Suprapubic skin (tissue), 4 donors: ENCODE data around the gene MRPL53.

Experiments
- EP300 ChIP-seq: sonication (generic); formaldehyde crosslinking; IDR thresholded peaks from one replicate; pipeline ENCODE4 v1.6.1; 2017; ENCODE audit warnings: antibody characterized with exemption
- POLR2A ChIP-seq, 2 donors: fragments of 450-650 bp; IDR thresholded peaks; one replicate each; pipeline ENCODE4 v1.6.1; 2017; ENCODE audit warnings: antibody characterized with exemption in 2 of 2, mild to moderate bottlenecking in 2 of 2, moderate library complexity in 2 of 2
- POLR2AphosphoS5 ChIP-seq, 3 donors: sonication (generic); formaldehyde crosslinking; IDR thresholded peaks; one replicate each; pipeline ENCODE4 v1.6.1; 2017; ENCODE audit warnings: antibody characterized with exemption in 3 of 3
- TF ChIP-seq, protein P1 (sequence below), 2 donors: fragments of 200-600 bp in 1 of 2; fragments of 450-650 bp in 1 of 2; sonication (generic) in 1 of 2; IDR thresholded peaks; one replicate each; pipeline ENCODE4 v1.5.1; 2016 to 2019; ENCODE audit warnings: antibody characterized with exemption in 2 of 2, mild to moderate bottlenecking in 1 of 2, moderate library complexity in 1 of 2

DNA sequence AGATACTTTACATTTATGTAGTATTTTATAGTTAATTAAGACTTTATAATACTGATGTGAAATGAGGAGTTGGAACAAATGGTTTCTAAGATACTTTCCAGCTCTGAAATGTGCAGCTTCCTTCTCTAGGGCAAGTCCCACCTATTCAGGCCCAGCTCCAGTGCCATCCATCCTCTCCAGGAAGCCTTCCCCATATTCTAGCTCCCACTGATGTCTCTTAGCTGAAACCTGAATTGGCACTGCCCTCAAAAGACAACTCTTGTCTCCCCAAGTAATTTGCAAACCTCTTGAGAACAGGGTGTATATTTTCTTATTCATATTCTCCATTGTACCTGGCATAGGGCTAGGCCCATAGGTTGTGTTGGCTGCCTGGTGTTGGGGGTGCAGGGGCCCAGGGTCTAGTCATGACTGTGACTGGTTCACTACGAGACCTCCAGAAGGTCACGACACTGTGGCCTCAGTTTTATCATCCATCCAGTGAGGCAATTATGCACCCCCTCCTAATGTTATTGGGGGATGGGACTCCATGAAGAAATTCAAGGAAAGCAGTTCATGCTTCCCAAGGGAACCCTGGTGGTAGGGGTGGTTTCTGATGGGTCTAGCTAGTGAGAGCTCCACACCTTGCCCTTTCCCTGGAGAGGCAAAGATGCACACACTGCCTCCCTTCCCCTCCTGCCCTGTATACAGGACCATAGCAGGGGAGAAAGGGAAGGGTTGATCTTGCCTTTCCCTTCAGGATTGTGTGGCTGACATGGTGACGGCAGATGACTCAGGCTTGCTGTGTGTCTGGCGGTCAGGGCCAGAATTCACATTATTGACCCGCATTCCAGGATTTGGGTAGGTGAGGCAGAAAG lies 48.1 kb downstream of the MRPL53 start:
- TF ChIP-seq, protein P1, sequence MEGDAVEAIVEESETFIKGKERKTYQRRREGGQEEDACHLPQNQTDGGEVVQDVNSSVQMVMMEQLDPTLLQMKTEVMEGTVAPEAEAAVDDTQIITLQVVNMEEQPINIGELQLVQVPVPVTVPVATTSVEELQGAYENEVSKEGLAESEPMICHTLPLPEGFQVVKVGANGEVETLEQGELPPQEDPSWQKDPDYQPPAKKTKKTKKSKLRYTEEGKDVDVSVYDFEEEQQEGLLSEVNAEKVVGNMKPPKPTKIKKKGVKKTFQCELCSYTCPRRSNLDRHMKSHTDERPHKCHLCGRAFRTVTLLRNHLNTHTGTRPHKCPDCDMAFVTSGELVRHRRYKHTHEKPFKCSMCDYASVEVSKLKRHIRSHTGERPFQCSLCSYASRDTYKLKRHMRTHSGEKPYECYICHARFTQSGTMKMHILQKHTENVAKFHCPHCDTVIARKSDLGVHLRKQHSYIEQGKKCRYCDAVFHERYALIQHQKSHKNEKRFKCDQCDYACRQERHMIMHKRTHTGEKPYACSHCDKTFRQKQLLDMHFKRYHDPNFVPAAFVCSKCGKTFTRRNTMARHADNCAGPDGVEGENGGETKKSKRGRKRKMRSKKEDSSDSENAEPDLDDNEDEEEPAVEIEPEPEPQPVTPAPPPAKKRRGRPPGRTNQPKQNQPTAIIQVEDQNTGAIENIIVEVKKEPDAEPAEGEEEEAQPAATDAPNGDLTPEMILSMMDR (IDR thresholded peaks at IDR 0.05) = no peak
- TF ChIP-seq POLR2A (IDR thresholded peaks at IDR 0.05) (no peak), EP300 (no peak), POLR2AphosphoS5 (IDR thresholded peaks at IDR 0.05) (no peak)
